Spleen (tissue), 11 donors: ENCODE measurements around the gene MICU1. TPM values are rescaled to one million over a fixed set of nuclear protein-coding genes. Genes with fewer than 3 reads are reported as not detected.

Experiments used
- DNase-seq: peaks from one replicate; pipeline ENCODE4 v3.0.0-alpha.2; 2020
- H3K27ac ChIP-seq, 8 donors: fragments of 200-600 bp; sonication (generic) in 7 of 8; 1 replicate in 4 of 8; 2 replicates in 4 of 8; pipeline versions ENCODE4 v1.5.0 to v1.8.0; 2016 to 2021; ENCODE audit warnings: inconsistent platforms in 4 of 8, mild to moderate bottlenecking in 4 of 8, moderate library complexity in 1 of 8
- H3K27me3 ChIP-seq, 7 donors: fragments of 200-600 bp; sonication (generic) in 6 of 7; replicated peaks in 1 of 7; 1 replicate in 4 of 7; 2 replicates in 3 of 7; pipeline versions ENCODE4 v1.5.0 to v1.8.0; 2016 to 2021; ENCODE audit warnings: inconsistent platforms in 3 of 7, mild to moderate bottlenecking in 1 of 7
- H3K36me3 ChIP-seq, 6 donors: fragments of 200-600 bp; sonication (generic) in 5 of 6; 1 replicate in 4 of 6; 2 replicates in 2 of 6; pipeline versions ENCODE4 v1.5.0 to v1.8.0; 2016 to 2021; ENCODE audit warnings: inconsistent platforms in 2 of 6
- H3K4me1 ChIP-seq, 6 donors: fragments of 200-600 bp; sonication (generic) in 5 of 6; 1 replicate in 3 of 6; 2 replicates in 3 of 6; pipeline versions ENCODE4 v1.5.0 to v1.8.0; 2016 to 2021; ENCODE audit warnings: inconsistent platforms in 3 of 6
- H3K4me3 ChIP-seq, 8 donors: fragments of 200-600 bp; sonication (generic) in 7 of 8; 1 replicate in 4 of 8; 2 replicates in 4 of 8; pipeline versions ENCODE4 v1.5.0 to v1.8.0; 2016 to 2021; ENCODE audit warnings: inconsistent platforms in 4 of 8, mild to moderate bottlenecking in 4 of 8, moderate library complexity in 2 of 8
- H3K9me3 ChIP-seq, 8 donors: fragments of 200-600 bp; sonication (generic) in 7 of 8; 1 replicate in 4 of 8; 2 replicates in 4 of 8; pipeline versions ENCODE4 v1.5.0 to v1.8.0; 2016 to 2021; ENCODE audit warnings: inconsistent platforms in 4 of 8
- POLR2A ChIP-seq, 3 donors: fragments of 450-650 bp; IDR thresholded peaks; one replicate each; pipeline ENCODE4 v1.5.1; 2017; ENCODE audit warnings: antibody characterized with exemption in 3 of 3, mild to moderate bottlenecking in 1 of 3
- POLR2AphosphoS5 ChIP-seq, 3 donors: sonication (generic); formaldehyde crosslinking; IDR thresholded peaks; one replicate each; pipeline ENCODE4 v1.5.1; 2017; ENCODE audit warnings: antibody characterized with exemption in 3 of 3
- WGBS, 5 donors: extraction: QIAGEN DNeasy Blood & Tissue Kit in 3 of 5; methylation state at CpG; one replicate each; pipeline versions ENCODE4 v1.1.5 to v1.1.7; 2013 to 2018; 5-methylcytosine and 5-hydroxymethylcytosine counted together
- intact Hi-C: fragments of 100-400 bp; cut with DNase I; formaldehyde crosslinking; loops from one replicate; pipeline ENCODE4 v1.15.0; 2023; ENCODE audit warnings: low total_unique reads
- polyA plus RNA-seq, 3 donors: library from polyadenylated mRNA; stranded (reverse); fragments of 200-250 nt; gene quantifications; one replicate each; pipeline ENCODE4 v1.2.1, GENCODE V29; 2013
- total RNA-seq, 7 donors: library from RNA; depleted of rRNA in 3 of 7; stranded (reverse); fragments of >200 nt in 3 of 7; fragmentation: NEBNext Ultra II Directional in 4 of 7; extraction: Animal tissue kit (Norgen Biotek cat#: 25700) in 4 of 7; gene quantifications; one replicate each; pipeline versions ENCODE4 v1.1.0 to v1.2.1, GENCODE V29; 2016 to 2021
- TF ChIP-seq, protein P1 (sequence below), 11 experiments: fragments of 200-600 bp in 7 of 11; fragments of 450-650 bp in 4 of 11; sonication (generic) in 4 of 11; IDR thresholded peaks in 8 of 11; conservative IDR thresholded peaks in 3 of 11; 1 replicate in 7 of 11; 2 replicates in 4 of 11; pipeline versions ENCODE4 v1.4.0 to v1.8.0; 2016 to 2021; ENCODE audit warnings: antibody characterized with exemption in 11 of 11, inconsistent platforms in 4 of 11, mild to moderate bottlenecking in 1 of 11
- donor health status: healthy with polysubstance abuse.
- donor health status: DM: no; HTN: no; CAD: no; lungs with moderate emphysema.
- donor health status: DM: no; HTN: no; CAD: no.
- donor health status: Bipolar disorder and iron deficiency.
- donor health status: healthy.
- donor health status: DM: no; HTN: no; CAD: no.
- donor health status: DM: yes; HTN: yes; CAD: no.

The MICU1 gene
- total and polyA plus RNA-seq, 10 donors, result 16.4 to 58.4 (median 46.5) TPM

DNA sequence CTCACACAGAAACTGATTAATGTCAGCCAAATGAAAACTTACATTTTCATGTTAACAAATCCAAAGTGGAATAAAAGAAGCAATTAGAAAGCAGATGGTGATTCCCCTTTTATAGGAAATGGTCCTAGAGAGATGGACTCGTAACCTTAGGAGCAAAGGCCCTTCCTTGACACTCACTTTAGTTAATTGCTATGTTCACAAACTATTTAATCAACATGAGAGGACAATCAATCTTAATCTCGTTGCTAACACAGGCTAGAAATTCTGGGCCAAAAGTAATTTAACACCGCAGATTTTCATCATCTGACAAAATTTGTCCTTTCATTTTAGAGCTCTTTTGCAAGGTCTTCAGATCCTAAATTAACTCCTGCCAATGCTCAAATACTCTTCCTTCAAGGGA lies 207.2 kb downstream of the MICU1 start:
- Histone ChIP-seq H3K4me3 (no peak overlapping the region), H3K4me1 (no peaks in the 10 kb centered on the region), H3K36me3 (peaks cover 0 to 73% (median 35%) of the 10 kb centered on the region in 6 donors), H3K27me3 (no peaks in the 10 kb centered on the region), H3K27ac (no peak overlapping the region), H3K9me3 (peaks cover 0 to 14% (median 9%) of the 10 kb centered on the region in 8 donors)
- intact Hi-C loops, result no loop called here
- no peak for DNase-seq
- no peak for TF ChIP-seq POLR2AphosphoS5 (IDR thresholded peaks at IDR 0.05)
- TF ChIP-seq, protein P1, sequence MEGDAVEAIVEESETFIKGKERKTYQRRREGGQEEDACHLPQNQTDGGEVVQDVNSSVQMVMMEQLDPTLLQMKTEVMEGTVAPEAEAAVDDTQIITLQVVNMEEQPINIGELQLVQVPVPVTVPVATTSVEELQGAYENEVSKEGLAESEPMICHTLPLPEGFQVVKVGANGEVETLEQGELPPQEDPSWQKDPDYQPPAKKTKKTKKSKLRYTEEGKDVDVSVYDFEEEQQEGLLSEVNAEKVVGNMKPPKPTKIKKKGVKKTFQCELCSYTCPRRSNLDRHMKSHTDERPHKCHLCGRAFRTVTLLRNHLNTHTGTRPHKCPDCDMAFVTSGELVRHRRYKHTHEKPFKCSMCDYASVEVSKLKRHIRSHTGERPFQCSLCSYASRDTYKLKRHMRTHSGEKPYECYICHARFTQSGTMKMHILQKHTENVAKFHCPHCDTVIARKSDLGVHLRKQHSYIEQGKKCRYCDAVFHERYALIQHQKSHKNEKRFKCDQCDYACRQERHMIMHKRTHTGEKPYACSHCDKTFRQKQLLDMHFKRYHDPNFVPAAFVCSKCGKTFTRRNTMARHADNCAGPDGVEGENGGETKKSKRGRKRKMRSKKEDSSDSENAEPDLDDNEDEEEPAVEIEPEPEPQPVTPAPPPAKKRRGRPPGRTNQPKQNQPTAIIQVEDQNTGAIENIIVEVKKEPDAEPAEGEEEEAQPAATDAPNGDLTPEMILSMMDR (IDR thresholded peaks at IDR 0.05 in 8 of 11, conservative IDR thresholded peaks at IDR 0.05 in 3 of 11), result no peak
- no peak for TF ChIP-seq POLR2A (IDR thresholded peaks at IDR 0.05)
- 64 to 74% (median 69%) methylated on average over 3 of the region's 3 CpGs for WGBS, 5 donors

DNA sequence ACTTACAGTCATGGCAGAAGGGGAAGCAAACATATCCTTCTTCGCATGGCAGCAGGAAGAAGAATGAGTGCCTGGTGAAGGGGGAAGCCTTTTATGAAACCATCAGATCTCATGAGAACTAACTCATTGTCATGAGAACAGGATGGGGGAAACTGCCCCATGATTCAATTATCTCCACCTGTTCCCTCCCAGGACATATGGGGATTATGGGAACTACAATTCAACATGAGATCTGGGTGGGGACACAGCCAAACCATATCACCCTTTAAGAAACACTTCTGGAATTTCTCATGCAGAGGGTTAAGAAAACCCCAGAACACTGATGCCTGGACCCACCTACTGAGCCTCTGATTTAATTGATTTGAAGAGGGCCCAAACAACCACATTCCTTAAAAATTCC lies 207.9 kb downstream of the MICU1 start:
- Histone ChIP-seq H3K4me1 (no peaks in the 10 kb centered on the region), H3K4me3 (no peak overlapping the region), H3K27ac (no peak overlapping the region), H3K36me3 (peaks cover 0 to 73% (median 31%) of the 10 kb centered on the region in 6 donors), H3K27me3 (no peaks in the 10 kb centered on the region), H3K9me3 (peaks cover 0 to 21% (median 14%) of the 10 kb centered on the region in 8 donors)
- TF ChIP-seq POLR2AphosphoS5 (IDR thresholded peaks at IDR 0.05), result no peak
- WGBS, 5 donors, result 36 to 80% (median 48%) methylated on average over 1 of the region's 1 CpG
- no peak for DNase-seq
- intact Hi-C loops, result no loop called here

DNA sequence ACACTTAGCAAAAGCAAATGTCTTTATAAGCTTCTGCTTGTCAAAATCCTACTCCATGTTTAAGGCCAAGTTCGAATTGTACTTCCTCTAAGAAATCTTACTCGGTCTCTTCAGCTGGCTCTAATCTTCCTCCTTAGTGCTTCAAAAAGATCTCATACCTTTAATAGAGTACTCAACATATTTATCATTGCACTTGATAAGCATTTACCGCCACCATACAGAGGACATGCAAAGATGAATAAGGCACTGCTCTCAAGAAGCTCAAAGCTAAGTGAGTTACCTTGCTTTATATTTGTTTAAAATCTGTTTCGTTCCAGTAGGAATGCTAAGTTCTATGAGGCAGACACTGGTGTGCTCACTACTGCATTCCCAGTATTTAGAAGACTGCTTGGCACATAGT lies 209.2 kb downstream of the MICU1 start:
- no peaks in the 10 kb centered on the region for H3K4me1 ChIP-seq
- DNase-seq, result no peak
- no peak overlapping the region for H3K4me3 ChIP-seq
- WGBS, 5 donors, result 81 to 90% (median 87%) methylated on average over 4 of the region's 4 CpGs
- intact Hi-C loops, result no loop called here
- peaks cover 0 to 21% (median 14%) of the 10 kb centered on the region in 8 donors for H3K9me3 ChIP-seq
- no peak overlapping the region for H3K27ac ChIP-seq
- H3K27me3 ChIP-seq, result no peaks in the 10 kb centered on the region
- peaks cover 0 to 67% (median 20%) of the 10 kb centered on the region in 6 donors for H3K36me3 ChIP-seq
- TF ChIP-seq POLR2A (IDR thresholded peaks at IDR 0.05) (no peak), POLR2AphosphoS5 (IDR thresholded peaks at IDR 0.05) (no peak)
- TF ChIP-seq, protein P1 (IDR thresholded peaks at IDR 0.05 in 8 of 11, conservative IDR thresholded peaks at IDR 0.05 in 3 of 11), result no peak

- Histone ChIP-seq H3K4me1 (no peaks in the 10 kb centered on the region), H3K36me3 (peaks cover 0 to 47% (median 2%) of the 10 kb centered on the region in 6 donors), H3K27me3 (no peaks in the 10 kb centered on the region), H3K27ac (no peak overlapping the region), H3K9me3 (peaks cover 0 to 21% (median 14%) of the 10 kb centered on the region in 8 donors), H3K4me3 (no peak overlapping the region)
- WGBS, 5 donors, result 79 to 95% (median 88%) methylated on average over 3 of the region's 3 CpGs
- no peak for DNase-seq
- intact Hi-C loops, result no loop called here
- TF ChIP-seq, protein P1 (IDR thresholded peaks at IDR 0.05 in 8 of 11, conservative IDR thresholded peaks at IDR 0.05 in 3 of 11), result no peak
- no peak for TF ChIP-seq POLR2AphosphoS5 (IDR thresholded peaks at IDR 0.05)
- no peak for TF ChIP-seq POLR2A (IDR thresholded peaks at IDR 0.05)
Measured at GRCh38 chr10:72414642-72415041, 211.2 kb downstream of the MICU1 start.

DNA sequence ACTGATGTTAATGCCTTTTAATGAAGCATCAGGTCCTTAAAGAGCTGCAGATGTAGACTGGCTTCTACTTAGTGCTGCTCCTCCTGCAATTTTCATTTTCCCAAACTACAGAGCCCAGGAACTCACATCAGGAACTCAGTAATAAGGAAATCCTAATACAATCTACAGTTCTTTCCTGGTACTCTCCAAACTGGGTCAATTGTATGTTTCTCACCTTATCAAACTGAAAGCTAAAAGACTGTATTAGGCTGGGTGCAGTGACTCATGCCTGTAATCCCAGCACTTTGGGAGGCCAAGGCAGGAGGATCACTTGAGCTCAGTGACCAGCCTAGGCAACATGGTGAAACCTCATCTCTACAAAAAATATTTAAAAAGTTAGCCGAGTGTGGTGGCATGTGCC lies 216.7 kb downstream of the MICU1 start:
- no peaks in the 10 kb centered on the region for H3K27me3 ChIP-seq
- no peak for DNase-seq
- TF ChIP-seq POLR2A (IDR thresholded peaks at IDR 0.05) (no peak), POLR2AphosphoS5 (IDR thresholded peaks at IDR 0.05) (no peak)
- TF ChIP-seq, protein P1 (IDR thresholded peaks at IDR 0.05 in 8 of 11, conservative IDR thresholded peaks at IDR 0.05 in 3 of 11), result no peak
- 83 to 100% (median 95%) methylated on average over 1 of the region's 1 CpG for WGBS, 5 donors
- H3K9me3 ChIP-seq, result peaks cover 0 to 11% (median 9%) of the 10 kb centered on the region in 8 donors
- no peak overlapping the region for H3K27ac ChIP-seq
- H3K4me1 ChIP-seq, result no peaks in the 10 kb centered on the region
- no peak overlapping the region for H3K4me3 ChIP-seq
- intact Hi-C loops, result no loop called here
- peaks cover 0 to 52% (median 3%) of the 10 kb centered on the region in 6 donors for H3K36me3 ChIP-seq
